Keratinocyte (primary cell): ENCODE results near the gene PSMD14. TPM values are rescaled to one million over a fixed set of nuclear protein-coding genes. Genes with fewer than 3 reads are reported as not detected.

Experiments used
- DNase-seq: peaks from one replicate; pipeline ENCODE4 v3.0.0-alpha.2; 2011; ENCODE audit warnings: low read depth, missing footprints, low spot score
- FAIRE-seq: peaks from 2 replicates; lab custom pipeline; 2011; peaks lifted over from hg19 to GRCh38; lab: Jason Lieb, UNC
- H2AFZ ChIP-seq: 2 replicates; pipeline ENCODE4 v1.6.0; 2012; ENCODE audit warnings: low read length, control low read depth, inconsistent platforms; ENCODE audit not compliant: control insufficient read depth
- H3K27ac ChIP-seq: 2 replicates; pipeline ENCODE4 v1.5.1; 2011; ENCODE audit warnings: low read length; ENCODE audit not compliant: control insufficient read depth, insufficient read depth
- H3K27me3 ChIP-seq: 3 replicates; pipeline ENCODE4 v1.6.0; 2011; ENCODE audit warnings: low read length; ENCODE audit not compliant: control insufficient read depth, insufficient read depth; ENCODE audit errors: extremely low read depth
- H3K36me3 ChIP-seq, 2 experiments: 2 replicates in 1 of 2; 3 replicates in 1 of 2; pipeline ENCODE4 v1.5.1; 2011; ENCODE audit warnings: low read length in 2 of 2, mild to moderate bottlenecking in 1 of 2; ENCODE audit not compliant: control insufficient read depth in 2 of 2, insufficient read depth in 2 of 2; ENCODE audit errors: extremely low read depth in 1 of 2
- H3K4me1 ChIP-seq: 3 replicates; pipeline ENCODE4 v1.5.1; 2011; ENCODE audit warnings: low read length; ENCODE audit not compliant: control insufficient read depth, insufficient read depth; ENCODE audit errors: extremely low read depth
- H3K4me2 ChIP-seq: 3 replicates; pipeline ENCODE4 v1.6.0; 2011; ENCODE audit warnings: low read depth, low read length; ENCODE audit not compliant: control insufficient read depth, insufficient read depth; ENCODE audit errors: extremely low read depth
- H3K4me3 ChIP-seq, 3 experiments: fragments of 200-600 bp in 1 of 3; sonication (generic) in 1 of 3; 2 replicates in 2 of 3; 3 replicates in 1 of 3; pipeline ENCODE4 v1.5.1; 2011 to 2016; ENCODE audit warnings: low read length in 3 of 3, mild to moderate bottlenecking in 3 of 3, control low read depth in 2 of 3, inconsistent platforms in 1 of 3, low read depth in 1 of 3, mixed read lengths in 1 of 3, mixed run types in 1 of 3, moderate library complexity in 1 of 3; ENCODE audit not compliant: control insufficient read depth in 2 of 3, insufficient read depth in 2 of 3; ENCODE audit errors: extremely low read depth in 1 of 3
- H3K79me2 ChIP-seq: 2 replicates; pipeline ENCODE4 v1.6.0; 2012; ENCODE audit warnings: low read length; ENCODE audit not compliant: control insufficient read depth, insufficient read depth
- H3K9ac ChIP-seq: 3 replicates; pipeline ENCODE4 v1.6.0; 2011; ENCODE audit warnings: low read length; ENCODE audit not compliant: control insufficient read depth, insufficient read depth; ENCODE audit errors: extremely low read depth
- H3K9me1 ChIP-seq: 3 replicates; pipeline ENCODE4 v1.6.0; 2011; ENCODE audit warnings: low read length; ENCODE audit not compliant: control insufficient read depth, insufficient read depth; ENCODE audit errors: extremely low read depth
- H3K9me3 ChIP-seq: 2 replicates; pipeline ENCODE4 v1.5.1; 2012; ENCODE audit warnings: low read depth, low read length; ENCODE audit not compliant: control insufficient read depth
- H4K20me1 ChIP-seq: 3 replicates; pipeline ENCODE4 v1.6.0; 2011; ENCODE audit warnings: low read length; ENCODE audit not compliant: control insufficient read depth, insufficient read depth; ENCODE audit errors: extremely low read depth
- CTCF ChIP-seq, 3 experiments: IDR thresholded peaks in 1 of 3; conservative IDR thresholded peaks in 1 of 3; optimal IDR thresholded peaks in 1 of 3; 2 replicates in 2 of 3; 3 replicates in 1 of 3; pipeline versions ENCODE3 to v1.5.1; 2011; ENCODE audit warnings: low read length in 3 of 3, mild to moderate bottlenecking in 3 of 3, moderate library complexity in 2 of 3, control low read depth in 1 of 3, inconsistent platforms in 1 of 3; ENCODE audit not compliant: insufficient read depth in 2 of 3; ENCODE audit errors: extremely low read depth in 1 of 3
- EZH2 ChIP-seq: IDR thresholded peaks from one replicate; pipeline ENCODE4 v1.6.1; 2012; ENCODE audit warnings: inconsistent platforms, mild to moderate bottlenecking, low read length, moderate library complexity
- dilution Hi-C: fragments of 300-500 bp; cut with MboI; formaldehyde crosslinking; loops from one replicate; pipeline ENCODE4 v1.7.0; 2020; ENCODE audit warnings: low sequenced_read_pairs; ENCODE audit not compliant: extremely low pct_ligation_motif_present
- polyA plus RNA-seq, 5 experiments: library from polyadenylated mRNA; depleted of rRNA in 3 of 5; stranded (reverse) in 3 of 5; stranded (forward) in 1 of 5; unstranded in 1 of 5; fragments of >200 nt; gene quantifications; 1 replicate in 1 of 5; 2 replicates in 3 of 5; 3 replicates in 1 of 5; pipeline versions ENCODE4 v1.2.1 to v1.2.3, GENCODE V29; 2011 to 2012; ENCODE audit warnings: missing spikeins in 2 of 5, low read depth in 1 of 5, low replicate concordance in 1 of 5

PSMD14 gene
- polyA plus RNA-seq, 1 donor (not counting 4 experiments of a cell fraction or from before 2014, with no cell fraction given) = 136 TPM

DNA sequence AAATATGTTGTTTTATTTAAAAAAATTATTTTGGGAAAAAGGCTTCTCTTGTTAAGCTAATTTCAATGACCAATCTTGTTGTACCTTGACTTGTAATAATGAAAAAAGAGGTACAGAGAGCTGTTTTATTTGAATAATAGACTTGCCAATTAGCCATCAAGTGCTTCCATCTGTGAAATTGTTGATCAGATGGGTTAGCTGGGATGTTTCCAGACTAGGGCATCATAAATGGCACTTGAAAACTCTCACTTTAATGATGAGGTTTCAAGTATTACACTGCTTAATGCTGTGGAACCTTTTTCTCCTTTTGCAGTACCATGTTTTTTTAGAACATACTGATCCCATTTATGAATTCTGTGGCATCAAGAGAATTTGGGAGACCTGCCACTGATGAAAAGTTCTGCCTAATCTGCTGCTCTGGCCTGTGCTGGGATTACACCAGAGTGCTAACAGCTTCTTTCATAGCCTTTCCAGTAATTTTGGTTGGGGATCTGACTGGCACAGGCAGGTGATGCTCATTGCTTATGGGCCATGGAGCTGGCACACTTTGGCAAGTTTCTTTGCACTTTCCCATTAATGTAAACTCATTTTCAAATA is 24.2 kb downstream of the PSMD14 start:
- H3K4me1 ChIP-seq = no peaks in the 10 kb centered on the region
- no peaks in the 10 kb centered on the region for H3K27me3 ChIP-seq
- no peak overlapping the region for H3K27ac ChIP-seq
- H3K79me2 ChIP-seq = peaks cover 68% of the 10 kb centered on the region
- peaks cover 2% of the 10 kb centered on the region for H3K9me1 ChIP-seq
- DNase-seq (no peak), FAIRE-seq (no peak)
- dilution Hi-C loops = no loop called here
- H3K36me3 ChIP-seq = peaks cover 1 to 4% of the 10 kb centered on the region in 2 experiments
- no peak overlapping the region for H2AFZ ChIP-seq
- no peak overlapping the region for H3K9ac ChIP-seq
- no peaks in the 10 kb centered on the region for H4K20me1 ChIP-seq
- no peak overlapping the region for H3K4me2 ChIP-seq
- TF ChIP-seq EZH2 (no peak), CTCF (optimal IDR thresholded peaks at IDR 0.05 in 1 of 3, IDR thresholded peaks at IDR 0.05 in 1 of 3, conservative IDR thresholded peaks at IDR 0.05 in 1 of 3; ENCODE audit: extremely low read depth in 1 of 3, insufficient read depth in 2 of 3, low read length in 3 of 3) (no peak)
- no peaks in the 10 kb centered on the region for H3K9me3 ChIP-seq
- H3K4me3 ChIP-seq = no peak overlapping the region

DNA sequence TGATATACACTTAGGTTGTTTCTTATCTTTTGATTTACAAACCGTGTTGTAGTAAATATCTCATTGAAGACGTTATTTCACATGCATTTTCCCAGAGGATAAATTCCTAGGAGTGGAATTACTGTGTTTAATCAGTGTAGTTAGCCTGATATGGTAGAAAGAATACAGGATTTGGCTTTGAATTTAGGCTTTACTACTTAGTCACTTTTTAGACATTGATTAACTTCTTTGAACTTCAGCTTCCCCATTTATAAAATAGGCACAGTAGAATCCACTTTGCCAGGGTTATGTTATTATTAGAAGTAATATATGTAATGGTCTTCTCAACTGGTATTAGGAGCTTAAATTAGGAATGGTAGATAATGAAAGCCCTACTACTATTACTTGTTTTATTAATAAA is 27.4 kb downstream of the PSMD14 start:
- Histone ChIP-seq H3K4me3 (no peak overlapping the region), H3K27me3 (no peaks in the 10 kb centered on the region), H3K9ac (no peak overlapping the region), H3K79me2 (peaks cover 60% of the 10 kb centered on the region), H3K9me1 (peaks cover 2% of the 10 kb centered on the region), H4K20me1 (no peaks in the 10 kb centered on the region), H3K27ac (no peak overlapping the region), H2AFZ (no peak overlapping the region), H3K9me3 (no peaks in the 10 kb centered on the region), H3K36me3 (peaks cover 1 to 4% of the 10 kb centered on the region in 2 experiments), H3K4me2 (no peak overlapping the region), H3K4me1 (no peaks in the 10 kb centered on the region)
- no peak for FAIRE-seq
- TF ChIP-seq EZH2 = no peak
- no peak for TF ChIP-seq CTCF (optimal IDR thresholded peaks at IDR 0.05 in 1 of 3, IDR thresholded peaks at IDR 0.05 in 1 of 3, conservative IDR thresholded peaks at IDR 0.05 in 1 of 3; ENCODE audit: extremely low read depth in 1 of 3, insufficient read depth in 2 of 3, low read length in 3 of 3)
- dilution Hi-C loops = no loop called here
- DNase-seq = no peak
